Measurements from ENCODE around the gene NCBP2L.
A peak's percentile ranks its signal among the peaks of the same experiment; 100 is the strongest.

NCBP2L gene

DNA sequence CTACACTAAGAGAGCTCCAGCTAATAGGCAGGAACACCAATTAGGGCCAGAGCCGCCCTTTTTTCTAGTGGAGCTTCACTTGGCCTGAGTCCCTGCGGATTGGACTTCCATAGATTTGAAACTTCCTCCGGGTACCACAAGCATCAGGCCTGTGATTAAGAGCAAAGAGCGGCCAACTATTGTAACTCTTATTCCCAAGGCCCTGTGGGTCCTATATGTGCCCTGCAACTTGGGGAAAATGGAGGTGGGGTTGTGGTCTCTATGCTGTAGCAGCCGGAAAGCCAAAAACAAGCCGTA lies at the start of gene NCBP2L:
Gene NCBP2L (plus strand): TSS at position 198 of the 297 bp plus-strand sequence. CDS start 16,488 bp downstream, outside the sequence.
- no peak for DNase-seq

DNA sequence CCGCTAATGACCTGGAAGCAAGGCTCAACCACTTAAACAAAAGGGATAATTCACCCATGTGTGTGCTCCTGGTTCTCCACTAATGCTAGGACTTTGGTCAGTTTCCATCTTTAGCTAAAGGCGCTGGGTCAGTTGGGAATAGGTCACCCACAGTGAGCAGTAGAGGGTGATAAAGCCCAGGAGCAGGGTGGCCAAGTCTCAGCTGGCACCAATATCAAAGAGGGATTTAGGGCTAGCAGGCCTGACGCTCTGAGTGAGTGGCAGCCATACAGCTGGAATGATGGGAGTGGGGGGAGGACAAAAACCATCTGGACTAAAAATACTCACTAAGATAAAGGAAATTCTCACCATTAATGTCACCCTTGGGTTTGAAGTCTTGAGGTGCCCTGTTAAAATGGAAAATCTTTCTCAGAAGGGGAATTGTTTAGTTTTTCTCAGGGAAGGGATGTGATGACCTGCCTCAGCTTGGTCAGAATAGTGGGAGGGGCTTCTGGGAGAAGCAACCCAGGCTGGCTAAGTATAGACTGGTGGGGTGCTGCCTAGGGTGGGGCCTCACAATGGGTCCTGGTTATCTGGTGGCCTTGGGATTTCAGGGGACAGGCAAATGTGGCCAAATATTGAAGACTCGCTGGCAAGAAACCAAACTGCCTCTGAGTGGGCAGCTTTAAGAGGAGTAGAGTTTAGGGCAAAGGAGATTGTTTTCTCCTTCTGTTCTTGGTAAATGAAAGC lies 49.0 kb upstream of the NCBP2L start:
- no peak for DNase-seq

DNA sequence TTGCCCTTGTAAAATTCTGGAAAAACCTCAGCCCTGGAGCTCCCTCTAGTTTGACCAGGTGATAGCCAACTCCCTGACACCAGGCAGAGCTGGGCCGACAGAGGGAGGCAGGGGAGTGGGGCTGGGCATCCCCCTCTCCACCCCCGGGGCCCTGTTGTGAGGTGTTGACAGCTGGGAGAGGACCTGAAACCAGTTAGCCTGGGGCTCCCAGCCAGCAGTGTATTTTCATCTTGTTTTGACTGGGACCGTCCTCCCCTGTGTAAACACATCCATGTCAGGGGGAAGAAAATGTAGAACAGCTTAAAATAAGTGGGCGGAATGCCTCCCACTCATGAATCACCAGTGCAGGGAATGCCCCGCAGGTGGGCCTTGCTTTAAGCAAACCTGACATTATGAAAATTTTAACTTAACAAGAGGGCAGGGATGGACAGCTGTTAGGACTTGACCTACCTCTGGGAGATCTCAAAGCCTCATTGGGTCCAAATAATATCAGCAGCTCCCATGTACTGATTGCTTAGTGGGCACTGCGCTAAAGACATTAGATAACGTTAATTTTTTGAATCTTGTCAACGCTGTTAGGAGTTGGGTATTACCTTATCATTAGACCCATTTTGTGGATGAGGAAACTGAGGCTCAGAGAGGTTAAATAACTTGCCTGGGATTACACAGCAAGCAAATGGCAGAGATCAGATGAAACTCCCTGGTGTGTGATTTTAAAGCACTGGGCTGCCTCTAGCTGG lies 47.8 kb upstream of the NCBP2L start:
- no peak for DNase-seq

- DNase-seq: no peak
These were observed 47.3 kb upstream of the NCBP2L start for GRCh38 chrX:107730298-107730655.

GRCh38 chrX:107730991-107731766 lies 46.4 kb upstream of the NCBP2L start:
- DNase-seq: no peak

DNA sequence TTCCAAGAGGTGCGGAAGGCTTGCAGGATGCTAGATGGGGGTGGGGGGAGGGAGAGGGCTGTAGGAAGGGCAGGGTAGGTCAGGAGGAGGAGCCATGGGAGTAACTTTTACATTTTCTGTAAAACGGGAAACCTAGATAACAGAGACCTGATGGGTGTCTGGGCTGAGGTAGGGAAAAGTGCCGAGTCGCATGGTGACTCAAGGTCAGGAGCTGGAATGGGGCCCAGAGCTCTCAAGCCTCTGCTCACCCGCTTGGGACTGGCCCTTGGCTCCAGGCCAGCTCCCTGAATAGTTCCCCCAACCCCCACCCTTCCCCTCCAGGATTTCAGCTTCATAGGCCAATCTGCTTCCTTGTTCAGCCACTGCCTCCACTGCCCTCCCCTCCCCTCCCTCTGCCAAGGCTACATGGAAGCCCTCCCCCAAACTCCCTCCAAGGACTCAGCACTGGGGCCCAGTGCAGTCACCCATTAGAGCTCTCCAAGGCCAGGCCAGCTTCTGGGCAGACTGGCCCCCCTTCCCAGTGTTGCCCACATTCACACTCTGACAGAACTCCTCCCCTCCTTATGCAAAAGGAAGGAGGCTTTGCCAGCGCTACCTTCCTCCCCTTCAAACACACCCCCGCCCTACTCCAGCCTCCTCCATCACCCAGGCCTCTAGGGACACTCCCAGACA lies 45.6 kb upstream of the NCBP2L start:
- DNase-seq: peak; percentile 3 to 52

DNA sequence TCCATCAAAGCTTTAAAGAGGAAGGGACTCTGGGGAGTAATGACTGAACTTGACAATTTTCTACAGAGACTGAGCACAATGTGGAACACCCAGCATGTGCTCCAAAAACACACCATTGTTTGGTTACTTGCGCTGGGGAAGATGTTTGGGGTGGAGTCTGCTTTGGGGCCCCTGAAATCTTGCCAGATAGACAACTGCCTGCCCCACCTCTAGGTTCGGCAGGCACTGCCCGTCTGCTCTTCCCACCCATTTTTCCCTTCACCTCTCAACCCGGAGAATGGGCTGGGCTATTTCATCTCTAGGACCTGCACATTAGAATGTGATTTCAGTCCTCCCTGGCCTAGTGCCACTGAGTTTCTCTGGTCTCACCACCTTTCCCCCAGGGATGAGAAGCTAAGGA lies 43.8 kb upstream of the NCBP2L start:
- DNase-seq: no peak

DNA sequence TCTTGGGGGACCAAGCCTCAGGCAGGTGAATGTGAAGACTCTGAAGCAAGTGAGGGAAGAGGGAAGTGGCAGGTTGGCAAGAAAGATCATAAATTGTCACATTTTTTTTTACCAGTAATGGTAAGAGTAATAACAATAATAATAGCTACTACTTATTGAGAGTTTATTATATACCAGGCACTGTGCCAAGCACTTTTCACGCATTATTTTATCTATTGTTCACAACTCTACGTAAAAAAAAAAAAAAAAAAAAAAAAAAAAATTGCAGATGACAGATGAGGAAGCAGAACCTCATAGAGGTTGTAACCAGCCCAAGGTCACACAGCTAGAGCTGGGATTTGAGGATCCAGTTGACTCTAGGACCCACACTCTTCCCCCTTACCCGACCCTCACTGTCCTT lies 42.9 kb upstream of the NCBP2L start:
- no peak for DNase-seq

DNA sequence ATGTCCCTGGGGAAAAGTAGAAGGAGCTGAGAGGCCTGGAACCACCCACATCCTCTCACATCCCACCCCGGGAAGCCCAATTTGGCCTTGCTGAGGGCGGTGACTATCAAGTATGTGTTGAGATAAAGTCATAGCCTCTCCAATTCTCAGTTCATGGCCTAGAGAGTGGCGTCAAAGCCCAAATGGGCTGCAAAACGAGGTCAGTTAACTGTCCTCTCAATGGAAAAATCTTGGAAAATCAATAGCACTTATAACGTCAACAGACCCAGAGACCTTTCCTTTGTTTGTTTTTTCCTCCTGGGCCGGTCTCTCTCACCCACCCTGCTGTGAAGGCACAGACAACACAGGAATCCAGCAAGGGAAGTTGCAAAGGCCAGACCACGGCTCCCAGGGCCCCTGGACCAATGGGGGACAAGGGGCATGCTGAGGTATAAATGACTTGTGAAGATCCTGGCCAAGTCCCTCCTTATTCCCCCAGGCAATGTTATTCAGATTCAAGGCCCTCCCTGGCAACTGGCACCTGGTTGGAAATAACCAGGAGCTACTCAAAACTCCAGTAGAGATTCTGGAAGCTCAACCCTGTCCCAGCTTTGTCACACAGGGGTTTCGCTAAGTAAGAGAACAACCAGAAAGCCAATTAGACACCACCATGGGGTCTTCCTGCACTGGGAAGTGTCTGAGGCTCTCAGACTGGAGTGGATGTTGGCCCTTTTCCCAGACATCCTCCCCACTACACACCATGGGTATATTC lies 40.6 kb upstream of the NCBP2L start:
- no peak for DNase-seq

DNA sequence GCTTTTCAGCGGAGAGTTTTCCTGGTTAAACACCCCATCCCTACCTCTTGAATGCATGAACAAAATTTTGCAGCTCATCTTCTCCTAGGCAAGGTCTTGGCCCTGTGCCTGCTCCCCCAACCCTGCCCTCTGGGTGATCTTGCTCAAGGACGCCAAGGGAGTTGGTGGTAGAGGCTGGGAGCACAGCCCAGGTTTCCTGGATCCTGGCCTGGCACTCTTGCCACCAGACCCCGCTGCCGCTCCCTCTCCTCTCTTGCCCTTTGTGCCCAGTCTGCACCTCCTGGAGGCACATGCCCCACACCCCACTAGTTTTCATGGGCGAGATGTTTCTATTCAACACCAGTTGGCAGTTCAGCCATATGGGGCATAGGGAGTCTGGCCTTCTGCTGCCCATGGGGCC lies 39.3 kb upstream of the NCBP2L start:
- no peak for DNase-seq

DNA sequence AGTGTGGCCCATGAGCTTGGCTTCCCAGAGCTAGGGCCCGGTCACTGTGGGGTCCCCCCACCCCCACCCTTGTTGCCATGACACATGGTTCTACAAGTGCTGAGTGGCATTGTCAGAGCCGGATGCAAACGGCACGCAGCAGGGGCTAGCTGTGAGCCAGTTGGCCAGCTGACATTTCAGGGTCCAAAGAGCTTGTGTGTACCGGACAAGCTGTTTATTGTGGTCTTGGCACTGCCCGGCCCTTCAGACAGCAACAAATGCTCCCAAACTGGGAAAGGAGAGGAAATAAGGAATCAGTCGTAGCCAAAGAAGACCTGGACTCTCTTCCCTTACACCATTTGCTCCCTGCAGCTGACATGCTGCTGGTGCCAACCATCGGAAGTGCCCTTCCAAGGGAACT lies 38.8 kb upstream of the NCBP2L start:
- no peak for DNase-seq

DNA sequence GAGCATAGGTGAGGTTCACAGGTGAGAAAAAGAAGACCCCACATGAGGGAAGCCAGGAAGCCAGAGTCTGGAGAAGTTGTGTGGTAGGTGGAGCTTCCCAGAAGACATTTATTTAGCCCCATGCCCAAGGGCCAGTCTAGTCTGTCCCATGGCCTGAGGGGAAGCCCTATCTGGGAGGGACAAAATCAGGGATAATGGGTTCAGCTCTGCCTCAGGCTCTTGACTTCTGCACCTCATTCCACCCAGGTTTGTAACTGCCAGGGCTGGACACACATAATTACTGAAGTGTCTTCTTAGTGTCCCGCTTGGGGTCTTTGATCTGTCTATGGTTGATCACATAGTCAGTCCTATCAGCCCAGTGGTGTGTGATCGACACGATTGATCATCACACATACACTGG lies 38.0 kb upstream of the NCBP2L start:
- DNase-seq: no peak

DNA sequence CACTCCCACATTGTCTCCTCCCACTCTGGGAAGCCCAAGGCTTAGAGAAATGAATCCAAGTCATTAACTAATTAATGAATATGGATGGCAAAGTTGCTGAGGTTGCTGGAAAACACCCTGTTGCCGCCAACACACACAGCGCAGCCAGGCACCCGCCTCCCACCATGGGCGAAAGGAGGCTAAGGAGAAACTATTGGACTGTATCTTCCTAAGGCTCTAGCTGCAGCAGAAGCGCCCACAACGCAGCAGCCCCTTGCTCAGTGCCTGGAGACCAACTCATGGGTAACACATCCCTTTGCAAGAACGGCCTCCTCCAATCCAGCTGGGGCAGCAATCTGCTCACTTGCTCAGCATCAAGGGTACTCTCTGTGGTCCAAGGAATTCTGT lies 36.1 kb upstream of the NCBP2L start:
- DNase-seq: peak in 1 of 2 donors; percentile 70

DNA sequence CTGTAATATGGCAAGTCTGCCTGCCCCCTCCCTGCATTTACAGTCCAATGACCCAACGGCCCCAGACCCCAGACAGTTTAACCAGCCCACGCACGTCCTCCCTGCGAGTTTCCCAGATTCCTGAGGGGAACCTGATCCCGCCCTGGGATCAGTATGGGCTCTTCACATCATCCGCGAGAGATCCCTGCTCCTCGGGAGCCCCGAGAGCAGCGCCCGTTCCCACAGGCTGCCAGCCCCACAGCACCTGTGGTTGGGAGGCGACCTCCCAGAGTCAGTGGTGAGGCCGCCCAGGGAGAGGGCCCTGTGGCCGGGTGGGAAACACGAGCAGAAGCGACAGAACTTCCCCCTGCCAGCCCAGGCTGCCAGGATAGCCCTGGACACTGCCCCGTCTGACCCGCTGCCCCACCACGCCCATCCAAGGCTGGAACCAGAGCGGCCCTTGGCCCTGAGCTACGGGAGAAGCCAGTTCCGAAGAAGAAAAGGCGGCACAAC lies 34.8 kb upstream of the NCBP2L start:
- no peak for DNase-seq

DNA sequence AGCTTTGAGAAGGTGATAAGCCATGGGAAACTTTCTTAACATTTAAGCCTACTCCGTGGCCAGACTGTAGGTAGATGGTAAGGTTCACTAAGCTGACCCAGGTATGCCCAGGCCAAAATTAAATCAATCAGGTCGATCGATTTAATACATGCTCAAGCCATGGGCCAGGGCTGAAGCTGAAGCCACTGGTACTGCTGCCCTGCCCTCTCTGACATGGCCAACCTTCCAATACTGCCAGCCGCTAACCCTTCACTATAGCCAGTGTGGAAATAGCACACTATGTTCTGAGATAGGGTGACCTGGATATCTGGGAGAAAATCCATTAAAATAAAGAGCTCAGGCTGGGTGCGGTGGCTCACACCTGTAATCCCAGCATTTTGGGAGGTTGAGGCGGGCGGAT lies 33.5 kb upstream of the NCBP2L start:
- DNase-seq: no peak

DNA sequence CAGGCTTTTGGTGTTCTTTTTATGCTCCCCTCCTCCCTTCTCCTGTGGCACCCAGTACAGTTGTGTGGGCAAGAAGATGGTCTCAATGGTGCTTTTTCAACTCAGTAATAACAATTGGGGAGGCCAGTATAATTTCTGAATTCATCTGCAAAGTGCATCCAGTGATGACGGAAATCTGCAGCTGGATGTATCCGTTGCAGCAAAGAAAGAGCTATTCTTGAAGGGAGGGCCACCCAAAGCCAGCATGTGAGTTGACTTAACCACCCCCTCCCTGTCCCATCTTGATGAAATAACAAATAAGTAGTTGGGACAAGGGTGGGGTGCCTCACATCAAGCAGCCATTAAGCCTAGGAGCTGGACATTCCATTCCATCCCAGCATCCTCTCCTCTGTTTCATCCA lies 32.7 kb upstream of the NCBP2L start:
- no peak for DNase-seq

- no peak for DNase-seq
These were observed 29.9 kb upstream of the NCBP2L start for GRCh38 chrX:107747596-107748161.

- no peak for DNase-seq
These were observed 29.0 kb upstream of the NCBP2L start for GRCh38 chrX:107748506-107748905.

DNA sequence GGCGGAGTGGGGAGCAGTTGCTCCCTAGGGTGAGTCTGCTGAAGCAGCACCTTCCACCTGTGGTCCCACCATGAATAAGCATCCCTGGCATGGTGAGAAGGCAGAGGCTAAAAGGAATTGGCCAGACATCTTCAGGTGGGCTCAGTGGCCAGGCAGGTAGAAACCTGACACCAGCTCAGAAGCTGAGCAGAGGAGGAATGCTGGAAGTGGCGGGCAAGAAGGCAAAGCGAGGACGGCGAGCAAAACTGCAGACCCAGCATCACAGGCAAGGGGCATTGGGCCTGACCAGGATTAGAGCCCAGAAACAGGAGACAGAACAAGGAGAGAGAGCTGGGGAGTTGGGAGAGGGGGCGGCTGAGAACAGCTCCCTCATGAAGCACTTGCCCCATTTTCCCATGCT lies 27.3 kb upstream of the NCBP2L start:
- no peak for DNase-seq

GRCh38 chrX:107750861-107751445 lies 26.6 kb upstream of the NCBP2L start:
- no peak for DNase-seq

DNA sequence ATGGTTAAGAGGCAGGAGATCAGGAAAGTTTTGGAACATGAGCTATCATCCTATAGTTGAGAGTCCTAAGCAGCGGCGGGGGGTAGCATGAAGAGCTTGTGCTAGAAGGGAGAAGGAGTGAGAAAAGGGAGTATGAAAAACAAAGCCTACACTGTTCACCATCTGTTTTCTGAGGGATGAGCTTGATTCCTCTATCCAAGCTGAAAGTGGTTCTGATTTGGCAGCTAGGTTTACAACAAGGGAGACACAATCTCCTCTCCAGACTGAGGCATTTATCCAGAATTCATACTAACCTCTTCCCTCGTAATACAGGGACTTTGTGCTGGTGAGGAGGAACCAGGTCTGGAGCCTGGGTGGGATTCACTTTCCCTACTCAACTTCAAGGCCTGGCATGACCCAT lies 25.5 kb upstream of the NCBP2L start:
- no peak for DNase-seq

DNA sequence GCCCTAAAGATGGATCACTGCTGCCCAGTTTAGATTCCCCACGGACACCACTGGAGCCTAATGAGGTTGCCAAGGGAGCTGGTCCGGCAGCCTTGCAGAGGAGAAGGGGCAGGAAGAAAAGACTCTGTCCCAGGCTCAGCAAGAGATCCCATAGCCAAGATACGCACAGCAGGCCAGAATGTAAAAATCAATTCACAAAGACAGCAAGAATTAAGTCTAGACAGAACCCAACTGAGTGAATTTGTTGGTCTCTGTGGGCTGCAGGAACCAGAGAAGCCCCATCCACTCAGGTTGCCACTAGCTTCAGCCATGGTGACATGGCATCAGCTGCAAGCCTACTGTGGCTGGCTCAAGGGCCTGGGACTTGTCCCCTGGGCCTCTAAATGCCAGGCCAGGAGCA lies 24.8 kb upstream of the NCBP2L start:
- no peak for DNase-seq
